Measurements from ENCODE around the gene NHSL2. TPM values are rescaled to one million over a fixed set of nuclear protein-coding genes. Genes with fewer than 3 reads are reported as not detected.

The NHSL2 gene
- total and polyA plus RNA-seq, 2 of the 13 experiments (the other 11 are each of a cell fraction or from before 2014, with no cell fraction given): not detected

DNA sequence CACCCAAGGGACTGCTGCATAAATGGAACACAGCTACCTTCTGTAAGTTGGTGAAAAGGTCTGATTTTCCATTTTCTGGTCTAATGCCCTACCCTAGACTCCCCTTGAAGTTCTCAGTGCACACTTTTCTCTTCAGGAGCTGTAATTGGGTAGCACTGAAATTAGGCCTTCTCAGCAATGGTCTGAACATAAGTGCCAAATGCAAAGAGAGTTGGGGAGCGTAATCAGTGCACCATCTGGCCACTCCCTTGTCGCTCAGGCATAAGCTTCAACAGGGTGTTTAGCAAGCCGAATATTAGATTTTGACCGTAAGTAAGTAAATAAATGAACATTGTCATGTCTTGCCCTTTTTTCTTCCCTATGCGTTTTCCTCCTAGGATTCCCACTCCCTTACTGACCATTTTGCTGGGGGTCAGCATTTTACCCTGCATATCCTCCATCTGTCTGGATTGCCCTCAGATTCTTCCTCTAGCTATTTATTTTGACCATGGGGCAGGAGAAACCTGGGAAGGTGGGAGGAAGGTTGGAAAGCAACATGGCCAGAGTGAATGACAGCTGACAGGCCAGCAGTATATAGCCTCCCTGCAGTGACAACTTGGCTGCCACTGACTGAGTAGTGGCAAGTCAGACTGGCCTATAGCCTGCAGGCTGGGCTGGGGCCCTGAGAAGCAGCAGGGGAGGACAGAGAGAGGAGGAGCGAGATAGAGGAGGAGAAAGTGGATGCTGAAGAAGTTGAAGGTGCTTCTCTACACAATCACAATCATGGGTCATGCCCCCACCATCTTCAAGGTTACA, 2.7 kb downstream of the NHSL2 start (continued):
- TF ChIP-seq, protein P1, sequence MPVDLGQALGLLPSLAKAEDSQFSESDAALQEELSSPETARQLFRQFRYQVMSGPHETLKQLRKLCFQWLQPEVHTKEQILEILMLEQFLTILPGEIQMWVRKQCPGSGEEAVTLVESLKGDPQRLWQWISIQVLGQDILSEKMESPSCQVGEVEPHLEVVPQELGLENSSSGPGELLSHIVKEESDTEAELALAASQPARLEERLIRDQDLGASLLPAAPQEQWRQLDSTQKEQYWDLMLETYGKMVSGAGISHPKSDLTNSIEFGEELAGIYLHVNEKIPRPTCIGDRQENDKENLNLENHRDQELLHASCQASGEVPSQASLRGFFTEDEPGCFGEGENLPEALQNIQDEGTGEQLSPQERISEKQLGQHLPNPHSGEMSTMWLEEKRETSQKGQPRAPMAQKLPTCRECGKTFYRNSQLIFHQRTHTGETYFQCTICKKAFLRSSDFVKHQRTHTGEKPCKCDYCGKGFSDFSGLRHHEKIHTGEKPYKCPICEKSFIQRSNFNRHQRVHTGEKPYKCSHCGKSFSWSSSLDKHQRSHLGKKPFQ (CRISPR knock-in tag; IDR thresholded peaks at IDR 0.05; ENCODE audit: insufficient replicate concordance): no peak
- TF ChIP-seq ZNF414 (CRISPR knock-in tag; IDR thresholded peaks at IDR 0.05) (no peak), ZBTB38 (CRISPR knock-in tag; IDR thresholded peaks at IDR 0.05) (no peak)
- TF ChIP-seq, protein P2, sequence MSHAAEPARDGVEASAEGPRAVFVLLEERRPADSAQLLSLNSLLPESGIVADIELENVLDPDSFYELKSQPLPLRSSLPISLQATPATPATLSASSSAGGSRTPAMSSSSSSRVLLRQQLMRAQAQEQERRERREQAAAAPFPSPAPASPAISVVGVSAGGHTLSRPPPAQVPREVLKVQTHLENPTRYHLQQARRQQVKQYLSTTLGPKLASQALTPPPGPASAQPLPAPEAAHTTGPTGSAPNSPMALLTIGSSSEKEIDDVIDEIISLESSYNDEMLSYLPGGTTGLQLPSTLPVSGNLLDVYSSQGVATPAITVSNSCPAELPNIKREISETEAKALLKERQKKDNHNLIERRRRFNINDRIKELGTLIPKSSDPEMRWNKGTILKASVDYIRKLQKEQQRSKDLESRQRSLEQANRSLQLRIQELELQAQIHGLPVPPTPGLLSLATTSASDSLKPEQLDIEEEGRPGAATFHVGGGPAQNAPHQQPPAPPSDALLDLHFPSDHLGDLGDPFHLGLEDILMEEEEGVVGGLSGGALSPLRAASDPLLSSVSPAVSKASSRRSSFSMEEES (CRISPR knock-in tag; IDR thresholded peaks at IDR 0.05): no peak
- TF ChIP-seq, protein P3, sequence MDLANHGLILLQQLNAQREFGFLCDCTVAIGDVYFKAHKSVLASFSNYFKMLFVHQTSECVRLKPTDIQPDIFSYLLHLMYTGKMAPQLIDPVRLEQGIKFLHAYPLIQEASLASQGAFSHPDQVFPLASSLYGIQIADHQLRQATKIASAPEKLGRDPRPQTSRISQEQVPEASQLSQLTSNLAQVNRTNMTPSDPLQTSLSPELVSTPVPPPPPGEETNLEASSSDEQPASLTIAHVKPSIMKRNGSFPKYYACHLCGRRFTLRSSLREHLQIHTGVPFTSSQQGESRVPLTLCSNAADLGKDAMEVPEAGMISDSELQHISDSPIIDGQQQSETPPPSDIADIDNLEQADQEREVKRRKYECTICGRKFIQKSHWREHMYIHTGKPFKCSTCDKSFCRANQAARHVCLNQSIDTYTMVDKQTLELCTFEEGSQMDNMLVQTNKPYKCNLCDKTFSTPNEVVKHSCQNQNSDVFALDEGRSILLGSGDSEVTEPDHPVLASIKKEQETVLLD (CRISPR knock-in tag; IDR thresholded peaks at IDR 0.05; ENCODE audit: low read depth): no peak

All from HepG2 (cell line).